ENCODE results near the gene P3H2. TPM values are rescaled to one million over a fixed set of nuclear protein-coding genes. Genes with fewer than 3 reads are reported as not detected.

P3H2 gene
- total RNA-seq, 1 experiment from 2014 or later: 30.3 TPM

GRCh38 chr3:190053919-190054672 is 66.6 kb downstream of the P3H2 start:
- peak; percentile 89 for DNase-seq (ENCODE audit: low spot score)

GRCh38 chr3:190051641-190052040 is 69.1 kb downstream of the P3H2 start:
- DNase-seq (ENCODE audit: low spot score): no peak

- no peak for DNase-seq (ENCODE audit: low spot score)
Measured at GRCh38 chr3:190048932-190049441, 71.7 kb downstream of the P3H2 start.

- no peak for DNase-seq (ENCODE audit: low spot score)
Measured at GRCh38 chr3:190044974-190045373, 75.7 kb downstream of the P3H2 start.

- no peak for DNase-seq (ENCODE audit: low spot score)
Measured at GRCh38 chr3:190044142-190044541, 76.6 kb downstream of the P3H2 start.

- no peak for DNase-seq (ENCODE audit: low spot score)
Measured at GRCh38 chr3:190043741-190044140, 77.0 kb downstream of the P3H2 start.

- no peak for DNase-seq (ENCODE audit: low spot score)
Measured at GRCh38 chr3:190042558-190042957, 78.1 kb downstream of the P3H2 start.

- no peak for DNase-seq (ENCODE audit: low spot score)
Measured at GRCh38 chr3:190041333-190042041, 79.2 kb downstream of the P3H2 start.

- DNase-seq (ENCODE audit: low spot score): no peak
Measured at GRCh38 chr3:190040145-190040544, 80.6 kb downstream of the P3H2 start.

GRCh38 chr3:190038050-190038933 is 82.4 kb downstream of the P3H2 start:
- DNase-seq (ENCODE audit: low spot score): peak; percentile 81

- DNase-seq (ENCODE audit: low spot score): no peak
Measured at GRCh38 chr3:190036631-190037030, 84.1 kb downstream of the P3H2 start.

GRCh38 chr3:190034446-190034845 is 86.3 kb downstream of the P3H2 start:
- no peak for DNase-seq (ENCODE audit: low spot score)

GRCh38 chr3:190032923-190033322 is 87.8 kb downstream of the P3H2 start:
- DNase-seq (ENCODE audit: low spot score): no peak

- DNase-seq (ENCODE audit: low spot score): no peak
Measured at GRCh38 chr3:190031887-190032752, 88.6 kb downstream of the P3H2 start.

- no peak for DNase-seq (ENCODE audit: low spot score)
Measured at GRCh38 chr3:190027116-190027515, 93.6 kb downstream of the P3H2 start.

- DNase-seq (ENCODE audit: low spot score): no peak
Measured at GRCh38 chr3:190026154-190026553, 94.5 kb downstream of the P3H2 start.

- peak; percentile 56 for DNase-seq (ENCODE audit: low spot score)
Measured at GRCh38 chr3:190024912-190025311, 95.8 kb downstream of the P3H2 start.

GRCh38 chr3:190019844-190020243 is 100.9 kb downstream of the P3H2 start:
- DNase-seq (ENCODE audit: low spot score): no peak

- no peak for DNase-seq (ENCODE audit: low spot score)
Measured at GRCh38 chr3:190019006-190019405, 101.7 kb downstream of the P3H2 start.

- DNase-seq (ENCODE audit: low spot score): no peak
Measured at GRCh38 chr3:190018460-190018859, 102.2 kb downstream of the P3H2 start.
